Uterus (tissue), 2 donors: ENCODE data around the gene ISCU.

ENCODE experiments used
- POLR2A ChIP-seq, 2 donors: fragments of 450-650 bp; IDR thresholded peaks; one replicate each; pipeline ENCODE4 v1.6.1; 2016; ENCODE audit warnings: antibody characterized with exemption in 2 of 2, mild to moderate bottlenecking in 1 of 2, moderate library complexity in 1 of 2
- TF ChIP-seq, protein P1 (sequence below), 4 experiments: fragments of 200-600 bp in 2 of 4; fragments of 450-650 bp in 2 of 4; sonication (generic) in 2 of 4; IDR thresholded peaks; one replicate each; pipeline ENCODE4 v1.5.1; 2016 to 2019; ENCODE audit warnings: antibody characterized with exemption in 4 of 4, mild to moderate bottlenecking in 2 of 4, moderate library complexity in 1 of 4

GRCh38 chr12:108603743-108604142, 41.3 kb downstream of the ISCU start:
- TF ChIP-seq, protein P1, sequence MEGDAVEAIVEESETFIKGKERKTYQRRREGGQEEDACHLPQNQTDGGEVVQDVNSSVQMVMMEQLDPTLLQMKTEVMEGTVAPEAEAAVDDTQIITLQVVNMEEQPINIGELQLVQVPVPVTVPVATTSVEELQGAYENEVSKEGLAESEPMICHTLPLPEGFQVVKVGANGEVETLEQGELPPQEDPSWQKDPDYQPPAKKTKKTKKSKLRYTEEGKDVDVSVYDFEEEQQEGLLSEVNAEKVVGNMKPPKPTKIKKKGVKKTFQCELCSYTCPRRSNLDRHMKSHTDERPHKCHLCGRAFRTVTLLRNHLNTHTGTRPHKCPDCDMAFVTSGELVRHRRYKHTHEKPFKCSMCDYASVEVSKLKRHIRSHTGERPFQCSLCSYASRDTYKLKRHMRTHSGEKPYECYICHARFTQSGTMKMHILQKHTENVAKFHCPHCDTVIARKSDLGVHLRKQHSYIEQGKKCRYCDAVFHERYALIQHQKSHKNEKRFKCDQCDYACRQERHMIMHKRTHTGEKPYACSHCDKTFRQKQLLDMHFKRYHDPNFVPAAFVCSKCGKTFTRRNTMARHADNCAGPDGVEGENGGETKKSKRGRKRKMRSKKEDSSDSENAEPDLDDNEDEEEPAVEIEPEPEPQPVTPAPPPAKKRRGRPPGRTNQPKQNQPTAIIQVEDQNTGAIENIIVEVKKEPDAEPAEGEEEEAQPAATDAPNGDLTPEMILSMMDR (IDR thresholded peaks at IDR 0.05): no peak
- TF ChIP-seq POLR2A (IDR thresholded peaks at IDR 0.05): no peak
